DOHH2 (cell line): Measurements from ENCODE around the gene CYP27B1.

Experiments
- H3F3A ChIP-seq: fragments of 200-600 bp; sonication (generic), shearing (Covaris generic); 2 replicates; pipeline ENCODE4 v1.6.0; 2016; ENCODE audit warnings: antibody characterized with exemption, mild to moderate bottlenecking; ENCODE audit not compliant: control insufficient read depth, insufficient read depth
- H3K27ac ChIP-seq: fragments of 200-600 bp; sonication (generic); 2 replicates; pipeline ENCODE4 v1.5.1; 2014; ENCODE audit warnings: low read depth, mild to moderate bottlenecking, low read length, moderate library complexity
- H3K27me3 ChIP-seq: fragments of 200-600 bp; sonication (generic); 2 replicates; pipeline ENCODE4 v1.6.1; 2014; ENCODE audit warnings: mild to moderate bottlenecking, low read length, mixed read lengths; ENCODE audit not compliant: control insufficient read depth
- H3K36me3 ChIP-seq: fragments of 200-600 bp; sonication (generic); 2 replicates; pipeline ENCODE4 v1.6.1; 2014; ENCODE audit warnings: mild to moderate bottlenecking, low read length, moderate library complexity, mixed read lengths; ENCODE audit not compliant: control insufficient read depth
- H3K4me1 ChIP-seq: fragments of 200-600 bp; sonication (generic); 2 replicates; pipeline ENCODE4 v1.6.1; 2014; ENCODE audit warnings: mild to moderate bottlenecking, low read length, mixed read lengths; ENCODE audit not compliant: control insufficient read depth
- H3K4me2 ChIP-seq: fragments of 200-600 bp; sonication (generic); 2 replicates; pipeline ENCODE4 v1.6.0; 2014; ENCODE audit warnings: mild to moderate bottlenecking, low read length, moderate library complexity
- H3K4me3 ChIP-seq: fragments of 200-600 bp; sonication (generic); 2 replicates; pipeline ENCODE4 v1.5.1; 2014; ENCODE audit warnings: mild to moderate bottlenecking, low read length, mixed read lengths
- H3K79me2 ChIP-seq: fragments of 200-600 bp; sonication (generic); 2 replicates; pipeline ENCODE4 v1.6.1; 2014; ENCODE audit warnings: mild to moderate bottlenecking, low read length, mixed read lengths; ENCODE audit not compliant: control insufficient read depth
- H3K9me2 ChIP-seq: fragments of 200-600 bp; sonication (generic); replicated peaks from 2 replicates; pipeline ENCODE4 v1.6.1; 2014; ENCODE audit warnings: mild to moderate bottlenecking, low read length, mixed read lengths; ENCODE audit not compliant: control insufficient read depth
- H3K9me3 ChIP-seq: fragments of 200-600 bp; sonication (generic); 2 replicates; pipeline ENCODE4 v1.6.1; 2014; ENCODE audit warnings: antibody characterized with exemption, low read length, mixed read lengths; ENCODE audit not compliant: control insufficient read depth, insufficient read depth
- H4K20me1 ChIP-seq: fragments of 200-600 bp; sonication (generic); 2 replicates; pipeline ENCODE4 v1.6.0; 2014; ENCODE audit warnings: low read depth, mild to moderate bottlenecking, antibody characterized with exemption, low read length, moderate library complexity; ENCODE audit not compliant: control insufficient read depth, insufficient read depth
- EZH2phosphoT487 ChIP-seq: fragments of 200-600 bp; sonication (generic); IDR thresholded peaks from 2 replicates; pipeline ENCODE4 v1.6.1; 2017; ENCODE audit warnings: borderline replicate concordance, mild to moderate bottlenecking, antibody characterized with exemption, low read length, moderate library complexity, mixed read lengths
- TF ChIP-seq, protein P1 (sequence below): fragments of 200-600 bp; sonication (generic); IDR thresholded peaks from one replicate; pipeline ENCODE4 v1.5.1; 2014; ENCODE audit warnings: antibody characterized with exemption, mild to moderate bottlenecking, low read depth, low read length; ENCODE audit not compliant: poor library complexity, severe bottlenecking

Gene CYP27B1

DNA sequence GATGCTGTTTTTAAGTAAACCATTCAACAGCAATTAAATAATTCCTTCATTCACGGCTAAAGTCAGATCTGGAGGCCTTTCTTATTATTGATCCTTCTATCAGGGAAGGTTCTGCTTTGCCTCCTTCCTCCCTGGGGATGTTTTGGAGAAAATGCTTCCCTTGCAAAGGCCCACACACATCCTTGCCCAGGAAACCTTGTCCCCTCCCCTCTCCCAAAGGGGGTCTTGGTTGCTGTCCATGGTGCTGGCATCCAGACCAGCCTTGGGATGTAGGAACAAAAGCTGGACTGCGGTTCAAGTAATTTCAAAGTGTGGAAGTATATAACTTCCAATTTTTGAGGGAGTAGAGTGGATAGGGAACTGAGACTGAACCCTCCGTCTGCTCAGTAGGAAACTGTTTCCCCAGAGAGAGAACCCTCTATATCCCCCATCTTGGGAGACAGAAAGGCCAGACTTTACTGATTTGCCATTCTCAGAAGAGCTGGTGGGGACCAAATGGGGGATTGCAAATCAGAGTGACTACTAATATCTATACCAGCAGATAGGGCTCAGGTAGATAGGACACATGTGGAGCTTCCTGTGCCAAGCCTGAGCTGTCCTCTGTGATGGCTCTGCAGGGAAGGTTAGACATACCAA, 6.4 kb downstream of the CYP27B1 start:
- no peak overlapping the region for H3K27ac ChIP-seq
- H3K9me2 ChIP-seq = no peaks in the 10 kb centered on the region
- H3F3A ChIP-seq = peaks cover 23% of the 10 kb centered on the region
- H3K4me1 ChIP-seq = peaks cover 32% of the 10 kb centered on the region
- H3K4me2 ChIP-seq = no peak overlapping the region
- no peak overlapping the region for H3K4me3 ChIP-seq
- H3K9me3 ChIP-seq = no peaks in the 10 kb centered on the region
- peaks cover 51% of the 10 kb centered on the region for H3K79me2 ChIP-seq
- TF ChIP-seq EZH2phosphoT487 = no peak
- TF ChIP-seq, protein P1, sequence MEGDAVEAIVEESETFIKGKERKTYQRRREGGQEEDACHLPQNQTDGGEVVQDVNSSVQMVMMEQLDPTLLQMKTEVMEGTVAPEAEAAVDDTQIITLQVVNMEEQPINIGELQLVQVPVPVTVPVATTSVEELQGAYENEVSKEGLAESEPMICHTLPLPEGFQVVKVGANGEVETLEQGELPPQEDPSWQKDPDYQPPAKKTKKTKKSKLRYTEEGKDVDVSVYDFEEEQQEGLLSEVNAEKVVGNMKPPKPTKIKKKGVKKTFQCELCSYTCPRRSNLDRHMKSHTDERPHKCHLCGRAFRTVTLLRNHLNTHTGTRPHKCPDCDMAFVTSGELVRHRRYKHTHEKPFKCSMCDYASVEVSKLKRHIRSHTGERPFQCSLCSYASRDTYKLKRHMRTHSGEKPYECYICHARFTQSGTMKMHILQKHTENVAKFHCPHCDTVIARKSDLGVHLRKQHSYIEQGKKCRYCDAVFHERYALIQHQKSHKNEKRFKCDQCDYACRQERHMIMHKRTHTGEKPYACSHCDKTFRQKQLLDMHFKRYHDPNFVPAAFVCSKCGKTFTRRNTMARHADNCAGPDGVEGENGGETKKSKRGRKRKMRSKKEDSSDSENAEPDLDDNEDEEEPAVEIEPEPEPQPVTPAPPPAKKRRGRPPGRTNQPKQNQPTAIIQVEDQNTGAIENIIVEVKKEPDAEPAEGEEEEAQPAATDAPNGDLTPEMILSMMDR = no peak
- H4K20me1 ChIP-seq = peaks cover 16% of the 10 kb centered on the region; the same call in 1 of the 2 replicates
- H3K27me3 ChIP-seq = peaks cover 14% of the 10 kb centered on the region
- peaks cover 51% of the 10 kb centered on the region for H3K36me3 ChIP-seq

DNA sequence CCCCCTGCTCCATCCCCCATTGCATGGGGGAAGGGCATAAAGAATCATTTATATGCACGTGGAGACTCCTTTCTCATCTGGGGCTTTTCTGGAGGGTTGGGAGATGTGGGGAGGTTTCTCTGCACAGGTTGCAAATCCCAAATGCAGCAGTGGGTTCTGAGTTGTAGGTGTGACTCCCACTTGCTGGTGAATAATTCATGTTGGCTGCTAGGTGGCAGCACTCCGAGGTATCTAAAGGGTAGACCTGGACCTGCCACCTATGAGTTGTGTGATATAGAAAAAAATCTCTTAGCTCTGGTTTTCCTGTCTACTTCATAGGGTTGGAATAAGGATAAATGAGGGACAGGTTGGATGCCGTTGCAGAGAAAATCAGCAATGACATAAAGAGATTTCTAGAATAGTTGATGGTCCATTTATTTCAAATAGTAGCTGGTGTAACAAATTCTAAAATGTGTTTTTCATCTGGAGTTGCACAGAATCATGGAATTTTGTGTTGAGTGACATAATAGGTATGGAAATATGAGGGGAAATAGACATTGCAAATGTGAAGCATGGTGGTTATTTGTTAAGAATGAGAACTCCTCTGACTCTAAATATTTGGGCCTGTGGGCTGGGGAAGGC, 7.4 kb downstream of the CYP27B1 start:
- Histone ChIP-seq H3K4me3 (no peak overlapping the region), H3F3A (peaks cover 25% of the 10 kb centered on the region), H3K27ac (no peak overlapping the region), H3K36me3 (peaks cover 51% of the 10 kb centered on the region), H3K27me3 (peaks cover 4% of the 10 kb centered on the region), H3K9me2 (no peaks in the 10 kb centered on the region), H3K79me2 (peaks cover 51% of the 10 kb centered on the region), H3K9me3 (no peaks in the 10 kb centered on the region), H3K4me2 (no peak overlapping the region), H3K4me1 (peaks cover 24% of the 10 kb centered on the region), H4K20me1 (peaks cover 16% of the 10 kb centered on the region; the same call in 1 of the 2 replicates)
- TF ChIP-seq, protein P1 = peak; percentile 78
- no peak for TF ChIP-seq EZH2phosphoT487

DNA sequence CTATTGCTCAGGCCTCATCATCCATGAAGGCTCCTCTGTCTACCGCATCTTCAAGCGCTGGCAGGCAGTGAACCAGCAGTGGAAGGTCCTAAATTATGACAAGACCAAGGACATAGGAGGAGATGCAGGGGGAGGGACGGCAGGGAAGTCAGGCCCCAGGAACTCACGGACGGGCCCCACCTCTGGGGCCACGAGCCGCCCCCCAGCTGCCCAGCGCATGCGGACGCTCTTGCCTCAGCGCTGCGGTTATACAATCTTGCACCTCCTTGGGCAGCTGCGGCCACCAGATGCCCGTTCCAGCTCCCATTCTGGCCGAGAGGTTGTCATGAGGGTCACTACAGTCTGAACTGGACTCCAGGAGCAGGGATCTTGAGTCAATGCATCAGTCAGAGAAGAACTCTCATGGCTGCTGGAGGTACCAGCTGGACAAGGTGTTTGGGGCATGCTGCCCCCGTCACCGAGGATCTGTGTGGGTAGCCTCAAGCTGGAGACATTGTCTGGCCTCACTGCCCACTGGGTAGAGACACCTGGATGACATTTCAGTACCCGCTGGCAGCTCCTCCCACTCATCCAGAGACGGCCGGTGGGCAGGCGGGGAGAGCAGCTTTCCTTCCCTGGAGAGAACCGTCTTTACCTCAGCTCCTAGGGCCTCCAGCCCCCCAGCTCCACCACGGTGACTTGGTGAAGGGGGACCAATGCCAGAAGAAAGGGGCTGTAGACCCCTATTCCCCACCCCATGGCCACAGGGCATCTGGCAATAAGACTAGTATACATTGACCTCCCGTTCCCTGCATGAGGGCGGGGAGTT, 8.1 kb downstream of the CYP27B1 start:
- TF ChIP-seq, protein P1 = no peak
- TF ChIP-seq EZH2phosphoT487 = no peak
- no peaks in the 10 kb centered on the region for H3K27me3 ChIP-seq
- no peak overlapping the region for H3K4me3 ChIP-seq
- no peak overlapping the region for H3K27ac ChIP-seq
- H3K79me2 ChIP-seq = peaks cover 51% of the 10 kb centered on the region
- H3K4me2 ChIP-seq = no peak overlapping the region
- no peaks in the 10 kb centered on the region for H3K9me3 ChIP-seq
- peaks cover 29% of the 10 kb centered on the region for H3F3A ChIP-seq
- H3K4me1 ChIP-seq = peaks cover 28% of the 10 kb centered on the region
- H4K20me1 ChIP-seq = peaks cover 16% of the 10 kb centered on the region; the same call in 1 of the 2 replicates
- peaks cover 51% of the 10 kb centered on the region for H3K36me3 ChIP-seq
- H3K9me2 ChIP-seq = no peaks in the 10 kb centered on the region
